ENCODE measurements around the gene OPN1MW3.

GRCh38 chrX:154295664-154296310 lies 38.4 kb downstream of the OPN1MW3 start, which contains the start of gene TKTL1:
- TF ChIP-seq CTCF (IDR thresholded peaks at IDR 0.05) (no peak), POLR2AphosphoS5 (IDR thresholded peaks at IDR 0.05) (no peak)

Data from prostate gland (tissue), 2 donors.